GM12874 (cell line): ENCODE results near the gene ITGAX.

Source experiments
- CTCF ChIP-seq: IDR thresholded peaks from 2 replicates; pipeline ENCODE4 v1.5.1; 2011; ENCODE audit warnings: low read depth, mild to moderate bottlenecking, control low read depth, low read length, moderate library complexity; ENCODE audit not compliant: insufficient read depth

ITGAX gene

DNA sequence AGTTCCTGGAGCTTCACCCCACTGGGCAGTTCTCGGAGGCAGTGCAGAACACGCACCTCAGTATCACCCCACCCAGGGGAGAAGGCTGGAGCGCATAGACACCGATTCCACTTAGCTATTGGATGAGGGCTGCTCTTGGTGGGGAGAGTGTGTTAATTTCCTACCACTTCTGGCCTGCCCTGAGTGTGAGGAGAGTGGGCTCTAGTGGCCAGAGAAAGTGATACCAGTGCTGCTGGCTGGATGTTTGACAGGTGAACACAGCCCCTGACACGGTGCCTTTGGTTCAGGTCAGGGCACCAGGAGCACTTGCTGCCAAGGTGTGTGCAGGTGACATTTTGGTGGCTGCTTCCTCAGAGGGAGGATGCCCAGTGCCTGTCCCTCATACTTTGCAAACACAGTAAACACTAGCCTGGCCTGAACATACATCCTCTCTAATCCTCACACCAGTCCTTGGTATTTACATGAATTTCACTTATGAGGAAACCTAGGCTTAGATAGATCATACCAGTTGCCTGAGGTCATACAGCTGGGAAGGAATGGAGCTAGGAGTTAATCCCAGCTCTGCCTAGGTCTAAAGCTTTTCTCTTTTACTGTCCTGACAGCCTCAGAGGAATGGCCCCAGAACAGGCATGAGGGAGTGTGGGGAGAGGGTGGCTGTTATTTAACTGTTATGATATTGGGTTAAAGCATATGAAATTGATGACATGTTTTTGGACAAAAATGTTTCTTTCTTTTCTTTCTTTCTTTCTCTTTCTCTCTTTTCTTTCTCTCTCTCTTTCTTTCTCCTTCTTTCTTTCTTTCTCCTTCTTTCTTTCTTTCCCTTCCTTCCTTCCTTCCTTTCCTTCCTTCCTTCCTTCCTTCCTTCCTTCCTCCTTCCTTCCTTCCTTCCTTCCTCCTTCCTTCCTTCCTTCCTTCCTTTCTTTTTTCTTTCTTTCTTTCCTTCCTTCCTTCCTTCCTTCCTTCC is 21.0 kb upstream of the ITGAX start:
- peak; percentile 79 for TF ChIP-seq CTCF

GRCh38 chr16:31334934-31335333 is 20.0 kb upstream of the ITGAX start:
- TF ChIP-seq CTCF, result no peak

GRCh38 chr16:31335431-31335830 is 19.5 kb upstream of the ITGAX start:
- no peak for TF ChIP-seq CTCF

DNA sequence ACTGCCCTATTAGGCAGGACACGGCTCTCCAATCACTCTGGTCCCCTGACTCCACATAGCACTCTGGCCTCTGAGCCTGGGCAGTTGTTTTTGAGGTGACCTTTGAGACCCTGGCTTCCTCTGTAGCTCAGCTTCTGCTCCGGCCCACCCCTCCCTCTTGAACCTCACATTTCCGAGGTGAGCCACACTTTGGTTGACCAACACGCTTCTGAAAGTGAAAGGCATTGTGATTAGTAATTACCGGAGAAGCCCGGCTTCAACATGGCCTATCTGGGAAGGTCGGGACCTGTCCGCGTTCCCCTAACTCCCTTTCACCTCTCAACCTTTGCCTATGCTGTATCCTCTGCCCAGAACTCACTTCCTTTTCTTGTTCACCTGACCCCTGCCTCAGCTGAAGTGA is 10.3 kb upstream of the ITGAX start:
- no peak for TF ChIP-seq CTCF

GRCh38 chr16:31347445-31347844 is 7.5 kb upstream of the ITGAX start:
- TF ChIP-seq CTCF, result no peak

GRCh38 chr16:31348579-31348978 is 6.4 kb upstream of the ITGAX start:
- TF ChIP-seq CTCF, result no peak

GRCh38 chr16:31350275-31351005 is 4.5 kb upstream of the ITGAX start:
- no peak for TF ChIP-seq CTCF
